CD1c-positive myeloid dendritic cell (primary cell): ENCODE results near the gene OOSP4B.
"Not testable (repeated sequence)": the region's sequence is repeated elsewhere in the genome, so short reads cannot be mapped to it uniquely, and the experiment has no call there.

Experiments used
- DNase-seq: peaks from one replicate; pipeline ENCODE4 v3.0.0-alpha.2; 2016; ENCODE audit errors: extremely low spot score

Gene OOSP4B

GRCh38 chr11:60016881-60017280 lies at the start of gene OOSP4B:
Gene OOSP4B, plus strand, starts transcription at chr11:60017181.
- no peak for DNase-seq

- DNase-seq, result no peak
These were observed 49.1 kb upstream of the OOSP4B start for GRCh38 chr11:59967677-59968394.

GRCh38 chr11:59968395-59968783 lies 48.6 kb upstream of the OOSP4B start:
- DNase-seq, result no peak

- no peak for DNase-seq
These were observed 43.9 kb upstream of the OOSP4B start for GRCh38 chr11:59973097-59973496.

GRCh38 chr11:59981106-59981770 lies 35.7 kb upstream of the OOSP4B start:
- no peak for DNase-seq

- DNase-seq, result not testable (repeated sequence)
These were observed 34.9 kb upstream of the OOSP4B start for GRCh38 chr11:59982037-59982436.

GRCh38 chr11:59983212-59983611 lies 33.8 kb upstream of the OOSP4B start:
- DNase-seq, result no peak

- no peak for DNase-seq
These were observed 32.6 kb upstream of the OOSP4B start for GRCh38 chr11:59984368-59984767.

GRCh38 chr11:59990421-59990820 lies 26.6 kb upstream of the OOSP4B start:
- no peak for DNase-seq

GRCh38 chr11:59992425-59992824 lies 24.6 kb upstream of the OOSP4B start:
- DNase-seq, result no peak

- DNase-seq, result no peak
These were observed 19.2 kb upstream of the OOSP4B start for GRCh38 chr11:59997800-59998199.

GRCh38 chr11:59999691-60000090 lies 17.3 kb upstream of the OOSP4B start:
- DNase-seq, result peak; percentile 6

GRCh38 chr11:60003729-60004128 lies 13.3 kb upstream of the OOSP4B start:
- DNase-seq, result no peak

- DNase-seq, result no peak
These were observed 11.6 kb upstream of the OOSP4B start for GRCh38 chr11:60005360-60005759.

GRCh38 chr11:60018058-60018457 lies 1.1 kb downstream of the OOSP4B start:
- DNase-seq, result no peak

GRCh38 chr11:60020376-60020775 lies 3.4 kb downstream of the OOSP4B start:
- DNase-seq, result not testable (repeated sequence)

GRCh38 chr11:60029015-60029632 lies 12.1 kb downstream of the OOSP4B start:
- no peak for DNase-seq

GRCh38 chr11:60040109-60040508 lies 23.1 kb downstream of the OOSP4B start, which contains the start of gene OOSP2:
Gene OOSP2, plus strand, starts transcription at chr11:60040409. Its CDS starts 51 bp downstream, at chr11:60040460.
- no peak for DNase-seq

- DNase-seq, result not testable (repeated sequence)
These were observed 33.4 kb downstream of the OOSP4B start for GRCh38 chr11:60050422-60050821.

GRCh38 chr11:60050839-60051238 lies 33.9 kb downstream of the OOSP4B start:
- not testable (repeated sequence) for DNase-seq

- DNase-seq, result peak; percentile 37
These were observed 39.5 kb downstream of the OOSP4B start, which contains the start of gene MS4A3 for GRCh38 chr11:60056349-60056969. Gene MS4A3, plus strand, starts transcription at chr11:60056665. Its CDS starts 4,496 bp downstream, at chr11:60061161.

- peak; percentile 19 for DNase-seq
These were observed 42.1 kb downstream of the OOSP4B start for GRCh38 chr11:60059052-60059451.
